ENCODE data around the gene IFNAR2.

GRCh38 chr21:33238146-33238545, 8.4 kb downstream of the IFNAR2 start:
- TF ChIP-seq REST (IDR thresholded peaks at IDR 0.05; ENCODE audit: insufficient read depth in 1 of 2, low read depth in 2 of 2, low read length in 2 of 2), result no peak
- TF ChIP-seq POLR2AphosphoS5 (IDR thresholded peaks at IDR 0.05; ENCODE audit: low read depth, low read length), result no peak
- TF ChIP-seq TAF1 (IDR thresholded peaks at IDR 0.05; ENCODE audit: borderline replicate concordance, insufficient read depth, low read length), result no peak
- TF ChIP-seq SIN3A (IDR thresholded peaks at IDR 0.05; ENCODE audit: borderline replicate concordance, insufficient read depth, low read length), result no peak
- TF ChIP-seq FOXP2 (optimal IDR thresholded peaks at IDR 0.05; ENCODE audit: borderline replicate concordance, extremely low read depth, extremely low read length, insufficient read depth), result no peak
